Measurements from ENCODE around the gene ZNF444. TPM values are rescaled to one million over a fixed set of nuclear protein-coding genes. Genes with fewer than 3 reads are reported as not detected.
A peak's percentile ranks its signal among the peaks of the same experiment; 100 is the strongest.
"Not testable (repeated sequence)": the region's sequence is repeated elsewhere in the genome, so short reads cannot be mapped to it uniquely, and the experiment has no call there.

ZNF444 gene
- total and polyA plus RNA-seq, 2 of the 8 experiments (the other 6 are each of a cell fraction or from before 2014, with no cell fraction given): 49.5 to 54.5 TPM

DNA sequence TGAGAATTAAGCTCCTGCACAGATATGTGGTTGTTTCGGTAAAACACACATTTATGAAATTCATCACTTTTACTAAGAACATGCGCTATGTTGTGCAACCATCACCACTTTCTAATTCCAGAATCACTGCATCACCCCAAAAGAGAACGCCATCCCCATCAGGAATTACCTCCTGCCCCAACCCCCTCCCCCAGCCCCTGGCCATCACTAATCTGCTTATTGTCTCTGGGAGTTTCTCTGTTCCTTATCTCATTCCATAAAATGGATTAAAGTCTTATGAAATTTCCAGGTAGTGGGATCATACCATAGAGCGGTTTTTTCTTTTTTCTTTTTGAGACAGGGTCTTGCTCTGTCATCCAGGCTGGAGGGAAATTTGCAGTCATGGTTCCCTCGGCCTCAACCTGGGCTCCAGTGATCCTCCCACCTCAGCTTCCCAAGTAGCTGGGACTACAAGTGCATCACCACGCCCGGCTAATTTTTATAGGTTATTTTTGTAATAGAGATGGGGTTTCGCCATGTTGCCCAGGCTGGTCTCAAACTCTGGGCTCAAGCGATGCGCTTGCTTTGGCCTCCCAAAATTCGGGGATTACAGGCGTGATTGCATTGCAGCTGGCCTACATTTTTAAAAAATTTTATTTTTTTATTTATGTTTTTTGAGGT lies 53.0 kb downstream of the ZNF444 start (continued):
- no peak for TF ChIP-seq CTBP2 (IDR thresholded peaks at IDR 0.05; ENCODE audit: borderline replicate concordance, insufficient read depth, insufficient read length, low read length)
- no peak for TF ChIP-seq TCF12 (IDR thresholded peaks at IDR 0.05; ENCODE audit: low read depth, low read length)
- TF ChIP-seq BACH1 (IDR thresholded peaks at IDR 0.05; ENCODE audit: low read length): no peak
- no peak for TF ChIP-seq EGR1 (IDR thresholded peaks at IDR 0.05; ENCODE audit: borderline replicate concordance, low read depth, low read length)
- TF ChIP-seq HDAC6 (IDR thresholded peaks at IDR 0.05; ENCODE audit: low read depth, low read length): no peak
- no peak for TF ChIP-seq TBP (IDR thresholded peaks at IDR 0.05; ENCODE audit: low read depth, low read length)

DNA sequence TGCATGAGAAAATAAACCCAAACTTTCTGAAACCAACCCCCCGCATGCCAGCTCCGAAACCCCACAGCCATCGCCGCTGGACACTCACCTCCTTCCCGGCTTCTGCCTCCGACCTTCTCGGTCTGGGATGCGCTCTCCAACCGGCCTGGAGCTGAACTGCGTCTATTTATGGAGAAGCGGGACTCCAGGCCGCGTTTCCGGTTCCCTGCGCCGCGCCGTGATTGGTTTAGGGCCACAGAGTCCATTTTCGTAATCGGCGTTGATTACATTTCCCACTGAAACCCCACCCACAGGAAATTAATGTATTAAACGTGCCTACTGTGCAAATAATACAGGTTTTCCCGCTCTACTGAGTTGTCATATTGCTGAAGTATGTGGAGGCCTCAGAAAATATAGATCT lies 56.6 kb downstream of the ZNF444 start, which contains the start of gene ZSCAN5B:
Gene ZSCAN5B (minus strand): TSS at position 138 of the 400 bp plus-strand sequence. CDS start 4,731 bp downstream, outside the sequence.
- H3K27me3 ChIP-seq (replicated peaks in 1 of 4; ENCODE audit: control insufficient read depth in 3 of 4, extremely low read depth in 1 of 4, insufficient read depth in 3 of 4, low read length in 3 of 4); H2BK20ac ChIP-seq (ENCODE audit: low read length); H3K4me2 ChIP-seq (ENCODE audit: insufficient read depth in 1 of 2, low read depth in 2 of 2, low read length in 2 of 2); H4K5ac ChIP-seq (ENCODE audit: insufficient read length, low read depth, low read length); POLR2A ChIA-PET (ENCODE audit: partially characterized antibody); FAIRE-seq; CTCF ChIA-PET (ENCODE audit: partially characterized antibody); DNase-seq (ENCODE audit: low read depth in 1 of 2, low spot score in 2 of 2); H3K56ac ChIP-seq (replicated peaks; ENCODE audit: insufficient read length, low read depth, low read length); H3K4me1 ChIP-seq (replicated peaks in 1 of 4; ENCODE audit: control insufficient read depth in 3 of 4, insufficient read depth in 4 of 4, low read length in 3 of 4); H2BK5ac ChIP-seq (ENCODE audit: low read depth, low read length); H2AK5ac ChIP-seq (ENCODE audit: low read depth, low read length); H3K36me3 ChIP-seq (ENCODE audit: control insufficient read depth in 2 of 4, insufficient read depth in 4 of 4, low read length in 3 of 4); H2AFZ ChIP-seq (ENCODE audit: low read length); H3K4me3 ChIP-seq (ENCODE audit: extremely low read depth in 1 of 4, insufficient read depth in 2 of 4, low read depth in 3 of 4, low read length in 4 of 4); H2BK15ac ChIP-seq (ENCODE audit: low read length); H3K79me1 ChIP-seq (ENCODE audit: low read depth, low read length); H3K27ac ChIP-seq (ENCODE audit: low read depth, low read length); H3K79me2 ChIP-seq (ENCODE audit: control insufficient read depth in 1 of 2, insufficient read depth in 2 of 2, low read length in 2 of 2); H3K18ac ChIP-seq (ENCODE audit: extremely low read depth, low read length); H2BK12ac ChIP-seq (ENCODE audit: low read depth, low read length); H3K23ac ChIP-seq (ENCODE audit: insufficient read length); H3K14ac ChIP-seq (ENCODE audit: insufficient read length); H3K9me3 ChIP-seq (ENCODE audit: insufficient read depth in 2 of 2, low read depth in 1 of 2, low read length in 1 of 2); H3K9ac ChIP-seq (replicated peaks in 1 of 4; ENCODE audit: extremely low read depth in 1 of 4, low read depth in 3 of 4, low read length in 3 of 4); H4K91ac ChIP-seq (replicated peaks; ENCODE audit: insufficient read length, low read length); H3K4ac ChIP-seq (replicated peaks; ENCODE audit: insufficient read length, low read depth, low read length); H4K20me1 ChIP-seq (replicated peaks in 1 of 2; ENCODE audit: control insufficient read depth in 1 of 2, insufficient read depth in 2 of 2, low read length in 2 of 2); H3K23me2 ChIP-seq (ENCODE audit: low read depth, low read length); H2BK120ac ChIP-seq (replicated peaks; ENCODE audit: low read depth, low read length): not testable (repeated sequence)
- 85% methylated on average over 23 of the region's 23 CpGs; no CpG with 5 or more reads in 1 of the 2 experiments for WGBS, 2 experiments (ENCODE audit: extremely low coverage in 1 of 2, insufficient coverage in 1 of 2, insufficient read length in 1 of 2, insufficient replicate concordance in 2 of 2, low coverage in 1 of 2, low lambda C conversion rate in 2 of 2, missing lambda C conversion rate in 1 of 2)
- 0 out of 2 replicates have a peak within 1 kb of the TSS, but pooled peaks have one; percentile 22 for H4K8ac ChIP-seq (ENCODE audit: extremely low read depth, insufficient read depth, low read length)

Measured in H1 (cell line).